Endothelial cell of hepatic sinusoid (primary cell): ENCODE measurements around the gene PDGFRB.
"Not testable (repeated sequence)": the region's sequence is repeated elsewhere in the genome, so short reads cannot be mapped to it uniquely, and the experiment has no call there.

Experiments used
- in situ Hi-C: cut with HindIII; loops from 2 replicates; pipeline ENCODE4 v1.10.0; 2017; ENCODE audit warnings: low sequenced_read_pairs

The PDGFRB gene

GRCh38 chr5:150101023-150101422, 54.6 kb downstream of the PDGFRB start:
- in situ Hi-C loops, result no loop called here

DNA sequence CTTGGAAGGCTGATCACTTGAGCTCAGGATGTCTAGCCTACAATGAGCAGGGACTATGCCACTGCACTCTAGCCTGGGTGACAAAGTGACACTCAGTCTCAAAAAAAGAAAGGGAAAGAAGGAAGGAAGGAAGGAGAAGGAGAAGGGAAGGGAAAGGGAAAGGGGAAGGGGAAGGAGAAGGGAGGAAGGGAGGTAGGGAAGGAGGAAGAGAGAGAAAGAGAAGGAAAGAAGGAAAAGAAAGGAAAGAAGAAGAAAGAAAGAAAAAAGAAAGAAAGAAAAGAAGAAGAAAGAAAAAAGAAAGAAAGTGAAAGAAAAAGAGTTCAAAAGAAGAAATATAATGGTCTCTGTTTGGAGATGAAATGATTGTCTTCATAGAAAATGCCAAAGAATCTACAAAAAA, 58.5 kb downstream of the PDGFRB start:
- in situ Hi-C loops, result no loop called here

DNA sequence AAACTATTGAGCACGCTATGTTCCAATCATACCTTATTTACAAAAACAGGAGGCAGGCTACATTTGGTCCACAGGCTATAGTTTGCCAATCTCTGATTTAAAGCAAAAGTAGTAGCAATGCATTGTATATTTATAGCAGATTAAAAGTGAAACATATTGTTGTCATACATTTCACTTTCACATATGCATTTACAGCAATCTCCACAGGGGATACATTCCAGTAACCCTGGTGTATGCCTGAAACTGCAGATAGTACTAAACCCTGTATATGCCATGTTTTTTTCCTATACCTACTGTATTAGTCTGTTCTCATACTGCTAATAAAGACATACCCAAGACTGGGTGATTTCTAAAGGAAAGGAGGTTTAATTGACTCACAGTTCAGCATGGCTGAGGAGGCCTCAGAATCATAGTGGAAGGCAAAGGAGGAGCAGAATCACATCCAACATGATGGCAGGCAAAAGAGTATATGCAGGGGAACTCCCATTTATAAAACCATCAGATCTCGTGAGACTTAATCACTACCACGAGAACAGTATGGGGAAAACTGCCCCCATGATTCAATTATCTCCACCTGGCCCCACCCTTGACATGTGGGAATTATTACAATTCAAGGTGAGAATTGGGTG, 63.4 kb downstream of the PDGFRB start:
- in situ Hi-C loops, result no loop called here

DNA sequence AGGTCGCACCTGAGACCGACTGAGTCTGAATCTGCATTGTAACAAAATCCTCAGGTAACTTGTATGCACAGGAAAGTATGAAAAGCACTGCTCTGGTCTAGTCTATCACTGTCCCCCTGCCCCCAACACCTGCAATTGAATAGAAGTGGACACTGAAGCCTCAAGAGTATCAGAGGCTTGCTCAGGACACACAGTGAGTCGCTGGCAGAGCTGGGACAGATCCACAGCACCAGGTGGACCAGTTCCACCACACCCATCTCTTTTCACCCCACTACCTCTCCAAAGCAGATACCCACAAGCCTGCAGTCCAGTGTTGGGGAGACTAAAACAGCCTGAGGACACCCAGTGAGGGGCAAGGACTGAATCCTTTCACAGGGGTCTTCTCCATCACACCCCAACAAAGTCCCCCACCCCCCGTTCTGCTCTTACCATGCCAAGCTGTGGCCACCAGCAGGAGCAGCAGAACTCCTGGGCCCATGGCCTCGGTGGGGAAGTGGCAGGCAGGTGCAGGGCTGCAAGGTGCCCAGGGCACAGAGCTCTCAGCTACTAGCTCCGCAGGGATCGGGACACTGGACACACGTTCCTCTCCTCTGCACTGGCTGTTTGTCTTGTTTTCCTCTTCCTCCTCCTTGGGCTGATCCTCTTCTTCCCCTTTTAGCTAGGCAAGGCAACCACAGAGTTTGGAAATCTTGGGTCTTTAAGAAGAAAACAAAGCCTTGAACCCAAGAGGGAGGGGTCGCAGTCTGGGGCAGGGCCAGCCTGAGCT, 69.5 kb downstream of the PDGFRB start, which contains the start of gene CSF1R:
Gene CSF1R (minus strand): TSS at position 605 of the 766 bp plus-strand sequence. CDS start 127 bp downstream, at position 478.
- in situ Hi-C loops, result no loop called here

DNA sequence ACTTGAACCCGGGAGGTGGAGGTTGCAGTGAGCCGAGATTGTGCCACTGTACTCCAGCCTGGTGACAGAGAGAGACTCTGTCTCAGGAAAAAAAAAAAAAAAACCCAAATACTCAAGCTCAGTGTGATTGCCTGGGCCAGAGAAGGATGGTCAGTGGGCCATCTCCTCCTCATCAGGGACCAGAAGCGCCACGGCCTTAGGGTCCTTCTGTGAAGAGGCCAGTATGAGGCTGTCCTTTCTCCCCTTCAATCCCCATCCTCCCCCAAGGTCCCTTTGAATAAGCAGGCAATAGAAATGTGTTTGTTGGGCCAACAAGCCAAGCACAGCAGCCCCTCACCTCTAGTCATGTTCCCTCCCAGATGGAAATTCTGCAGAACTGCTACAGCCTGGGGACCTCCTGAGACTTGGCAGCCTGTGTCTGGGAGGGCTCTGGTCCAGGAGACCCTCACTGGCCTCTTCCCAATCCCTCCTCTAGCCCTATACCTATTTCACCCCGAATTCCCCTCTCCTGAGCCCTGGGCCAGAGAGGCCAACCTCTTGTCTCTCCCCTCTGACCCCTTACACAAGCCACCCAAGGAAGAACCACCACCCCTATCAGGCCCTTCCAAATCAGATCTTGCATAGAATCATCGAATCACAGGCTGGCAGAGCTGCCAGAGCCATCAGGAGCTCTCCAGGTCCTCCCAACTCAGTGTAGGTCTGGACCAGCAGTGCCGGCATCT, 70.3 kb downstream of the PDGFRB start:
- in situ Hi-C loops, result no loop called here

DNA sequence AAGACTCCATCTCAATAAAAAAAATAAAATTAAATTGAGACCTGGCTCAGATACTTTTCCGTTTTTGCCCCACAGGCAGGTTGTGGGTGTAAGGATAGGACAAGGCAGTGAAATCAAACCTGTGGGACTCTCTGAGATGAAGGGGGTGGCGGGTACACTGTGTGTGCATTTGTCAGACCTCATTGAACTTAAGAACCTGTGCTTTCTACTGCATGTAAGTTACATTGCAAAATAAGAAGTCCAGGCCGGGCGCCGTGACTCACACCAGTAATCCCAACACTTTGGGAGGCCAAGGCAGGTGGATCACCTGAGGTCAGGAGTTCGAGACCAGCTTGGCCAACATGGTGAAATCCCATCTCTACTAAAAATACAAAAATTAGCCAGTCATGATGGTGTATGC, 70.9 kb downstream of the PDGFRB start:
- in situ Hi-C loops, result not testable (repeated sequence)

GRCh38 chr5:150082889-150083288, 72.8 kb downstream of the PDGFRB start:
- in situ Hi-C loops, result no loop called here

DNA sequence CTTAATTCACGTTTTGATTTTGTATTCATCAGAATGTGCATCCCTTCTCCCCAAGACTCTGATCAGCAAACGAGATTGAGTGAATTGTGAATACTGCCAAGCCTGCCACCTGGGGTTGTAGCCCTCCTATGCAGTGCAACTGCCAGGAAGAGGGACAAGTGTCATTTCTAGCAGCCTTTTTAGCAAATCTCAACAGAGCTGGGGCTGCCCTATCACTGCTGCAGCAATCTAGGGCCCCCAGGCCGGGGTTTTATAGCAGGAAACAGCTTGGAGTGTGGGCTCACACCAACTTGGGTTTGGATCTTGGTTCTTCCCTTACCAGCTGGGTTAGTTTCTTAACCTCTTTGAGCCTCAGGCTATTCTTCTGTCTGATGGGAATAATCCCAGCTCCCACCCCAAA, 73.3 kb downstream of the PDGFRB start:
- in situ Hi-C loops, result no loop called here

GRCh38 chr5:150081541-150082283, 73.9 kb downstream of the PDGFRB start:
- in situ Hi-C loops, result no loop called here

- in situ Hi-C loops, result no loop called here
Observed at GRCh38 chr5:150080696-150081435, 74.8 kb downstream of the PDGFRB start.

DNA sequence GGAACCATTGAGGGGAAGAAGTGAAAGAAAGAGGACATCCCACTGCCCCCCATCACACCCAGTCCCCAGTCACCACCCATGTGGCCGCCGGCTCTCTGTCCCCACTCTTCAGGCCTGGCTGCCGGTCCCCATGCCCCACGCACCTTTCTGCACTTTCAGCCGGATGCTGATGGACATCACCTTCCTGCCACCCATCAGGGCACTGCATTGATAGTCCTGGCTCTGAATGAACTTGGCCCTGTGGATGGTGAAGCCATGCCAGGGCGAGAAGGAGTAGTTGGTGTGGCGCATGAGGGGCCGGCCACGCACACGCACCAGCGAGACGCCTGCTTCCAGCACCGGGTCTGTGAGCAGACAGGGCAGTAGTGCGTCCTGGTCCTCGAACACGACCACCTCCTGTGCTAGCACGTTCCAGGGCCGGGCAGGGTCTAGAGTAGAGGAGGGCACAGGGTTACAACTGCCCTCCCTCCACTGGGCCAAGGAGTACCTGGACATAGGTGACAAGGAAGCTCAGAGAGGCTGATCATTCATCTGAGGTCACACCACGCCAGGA, 75.7 kb downstream of the PDGFRB start:
- in situ Hi-C loops, result no loop called here

DNA sequence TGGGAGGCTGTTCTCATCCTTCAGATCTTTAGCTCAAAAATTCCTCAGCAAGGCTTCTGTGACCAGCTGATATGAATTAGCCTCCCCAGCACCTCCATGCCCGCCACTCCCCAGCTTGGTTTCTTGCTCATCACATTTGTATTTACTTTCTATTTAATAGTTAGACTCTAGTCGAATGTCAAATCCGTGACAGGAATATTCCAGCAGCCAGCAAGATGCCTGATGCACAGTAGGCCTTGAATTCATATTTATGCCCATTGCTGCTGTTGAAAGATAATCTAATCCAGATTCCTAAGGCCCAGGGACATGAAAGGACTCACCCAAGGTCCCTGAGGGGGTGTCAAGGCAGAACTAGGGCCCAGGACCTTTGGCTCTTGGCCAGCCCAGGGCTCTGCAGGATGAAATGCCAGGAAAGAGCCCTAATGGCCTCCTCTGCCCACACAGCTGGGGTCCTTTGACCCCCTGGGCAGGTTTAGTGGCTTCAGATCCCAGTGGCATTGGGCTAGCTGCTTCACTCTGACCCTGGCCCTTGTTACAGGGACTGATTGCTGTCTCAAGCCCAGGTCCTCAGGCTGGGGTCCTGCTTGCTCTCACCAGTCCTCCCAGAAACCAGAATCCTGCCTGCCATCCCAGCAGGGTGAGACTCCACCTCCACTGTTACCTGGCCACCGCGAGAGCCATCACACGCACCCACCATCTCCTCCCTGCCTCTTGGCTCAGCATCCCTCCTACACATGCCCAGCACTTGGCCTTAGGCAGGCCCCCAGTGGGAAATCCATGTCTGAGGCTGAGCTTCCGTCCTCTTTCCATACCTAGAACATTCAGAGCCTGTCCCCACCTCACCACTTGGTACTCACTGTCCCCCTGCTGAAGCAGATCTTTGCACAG, 76.6 kb downstream of the PDGFRB start:
- in situ Hi-C loops, result no loop called here

GRCh38 chr5:150077996-150078801, 77.4 kb downstream of the PDGFRB start:
- in situ Hi-C loops, result no loop called here

DNA sequence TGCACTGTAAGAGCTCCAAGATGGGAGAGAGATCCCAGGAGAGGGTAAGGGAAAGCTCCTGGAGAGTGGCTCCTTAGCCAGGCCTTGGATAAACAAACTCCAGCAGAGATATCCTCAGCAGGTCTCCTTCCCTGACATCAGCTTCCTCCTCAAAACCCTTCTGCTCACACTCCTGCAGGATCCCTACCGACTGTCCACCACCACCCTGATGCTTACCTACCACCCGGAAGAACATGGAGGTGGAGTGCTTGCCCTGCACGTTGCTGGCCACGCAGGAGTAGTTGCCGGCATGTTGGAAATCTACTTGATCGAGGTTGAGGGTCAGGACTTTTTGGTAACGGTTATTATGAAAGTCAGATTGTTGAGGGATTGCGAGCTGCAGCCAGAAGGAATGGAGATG, 78.6 kb downstream of the PDGFRB start:
- in situ Hi-C loops, result no loop called here

- in situ Hi-C loops, result no loop called here
Observed at GRCh38 chr5:150075806-150076205, 79.8 kb downstream of the PDGFRB start.

DNA sequence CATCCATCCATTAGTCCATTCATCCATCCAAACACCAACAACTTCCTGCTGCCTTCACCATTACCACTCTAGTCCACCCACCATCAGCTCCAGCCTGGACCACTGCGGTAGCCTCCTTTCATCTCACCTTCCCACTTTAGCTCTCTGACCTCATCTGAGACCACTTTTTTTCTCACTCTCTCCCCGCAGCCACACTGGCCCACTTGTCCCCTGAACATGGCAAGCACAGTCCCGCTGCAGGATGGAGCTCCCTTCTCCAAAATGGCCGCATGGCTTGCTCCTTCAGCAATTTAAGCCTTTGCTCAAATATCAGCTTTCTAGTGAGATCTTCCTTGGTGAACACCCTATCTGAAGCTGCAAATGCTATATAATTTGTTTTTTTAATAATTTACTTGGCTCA, 80.4 kb downstream of the PDGFRB start:
- in situ Hi-C loops, result no loop called here

GRCh38 chr5:150073677-150074076, 82.0 kb downstream of the PDGFRB start:
- in situ Hi-C loops, result loop anchor here (5.0 kb wide), 1 partner anchor 84 kb away; the partner anchor contains the start of gene PDGFRB

DNA sequence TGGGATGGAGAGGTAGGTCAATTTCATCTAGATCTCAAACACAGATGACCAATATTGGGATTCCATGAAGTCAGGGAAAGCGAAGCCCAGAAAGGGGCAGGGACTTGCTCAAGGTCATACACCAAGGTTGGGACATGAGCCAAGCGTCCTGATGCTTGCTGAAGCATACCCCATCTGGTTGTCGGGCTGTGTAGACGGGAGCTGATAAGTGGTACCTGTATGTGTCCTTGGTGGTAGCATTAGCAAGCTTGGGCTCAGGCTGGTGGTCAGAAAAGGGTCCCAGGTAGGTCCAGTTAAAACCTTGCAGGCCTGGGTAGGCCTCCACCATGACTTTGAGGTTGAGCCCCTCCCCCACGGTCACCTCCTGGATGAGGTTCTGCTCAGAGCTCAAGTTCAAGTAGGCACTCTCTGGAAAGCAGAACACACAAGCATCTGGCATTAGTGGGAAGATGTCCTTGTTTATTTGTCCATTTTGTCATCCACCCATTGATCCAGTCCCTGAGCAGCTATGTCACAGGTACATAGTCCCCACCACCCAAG, 82.5 kb downstream of the PDGFRB start:
- in situ Hi-C loops, result loop anchor here (5.0 kb wide), 1 partner anchor 84 kb away; the partner anchor contains the start of gene PDGFRB
